Hepatocyte (in vitro differentiated cells): Measurements from ENCODE around the gene MAP3K2.

Experiments used
- CTCF ChIP-seq: fragments of 200-600 bp; sonication (generic); IDR thresholded peaks from 2 replicates; pipeline ENCODE4 v1.5.1; 2016; ENCODE audit warnings: antibody characterized with exemption, mild to moderate bottlenecking; ENCODE audit not compliant: poor library complexity
- EZH2 ChIP-seq: fragments of 200-600 bp; sonication (generic); IDR thresholded peaks from 2 replicates; pipeline ENCODE4 v1.6.1; 2016; ENCODE audit warnings: antibody characterized with exemption, mild to moderate bottlenecking, borderline replicate concordance

GRCh38 chr2:127400897-127401756 is 13.4 kb upstream of the MAP3K2 start:
- TF ChIP-seq EZH2: no peak
- TF ChIP-seq CTCF: no peak
